GM19238 (cell line): ENCODE results near the gene AKAP8L.

Source experiments
- DNase-seq: peaks from one replicate; pipeline ENCODE4 v3.0.0; 2011; ENCODE audit warnings: low spot score; ENCODE audit not compliant: insufficient read length

AKAP8L gene

DNA sequence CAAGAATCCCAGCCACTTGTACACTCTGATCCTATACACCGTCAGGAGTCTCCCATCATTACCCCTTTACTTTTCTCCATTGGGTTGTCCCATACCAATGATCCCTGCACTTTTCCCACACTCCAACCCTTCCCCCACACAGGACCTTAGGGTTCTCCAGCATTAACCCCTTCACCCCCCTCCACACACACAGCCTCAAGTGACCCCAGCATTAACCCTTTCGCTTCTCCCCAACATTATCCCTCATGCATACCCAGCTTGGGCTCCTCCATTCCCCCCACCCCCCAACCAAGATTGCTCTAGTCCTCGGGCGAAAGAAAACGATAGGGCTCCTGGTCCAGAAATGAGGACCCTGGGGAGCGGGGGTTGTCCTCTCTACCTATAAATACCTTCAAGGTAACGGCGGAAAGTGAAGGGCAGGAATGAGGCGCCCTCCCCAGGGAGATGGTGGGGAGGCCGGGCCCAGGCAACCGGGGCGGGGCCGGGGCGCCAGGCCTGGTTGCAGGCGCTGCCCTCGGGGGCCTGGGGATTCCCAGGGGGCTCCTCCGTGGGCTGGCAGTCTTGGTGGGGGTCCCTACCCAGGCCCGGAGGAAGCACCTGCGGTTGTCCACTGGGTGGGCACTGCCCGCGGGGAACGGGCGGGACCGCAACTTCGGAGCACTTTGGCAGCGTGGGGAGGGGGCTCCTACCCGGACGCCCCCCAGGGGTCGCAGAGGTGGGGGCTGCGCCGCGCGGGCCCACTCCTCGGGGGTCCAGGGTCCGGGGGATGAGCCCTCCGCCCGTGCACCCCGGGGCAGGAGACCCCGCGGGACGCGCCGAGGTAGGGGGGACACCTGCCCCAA lies 30.2 kb upstream of the AKAP8L start:
- DNase-seq: peak; percentile 47

DNA sequence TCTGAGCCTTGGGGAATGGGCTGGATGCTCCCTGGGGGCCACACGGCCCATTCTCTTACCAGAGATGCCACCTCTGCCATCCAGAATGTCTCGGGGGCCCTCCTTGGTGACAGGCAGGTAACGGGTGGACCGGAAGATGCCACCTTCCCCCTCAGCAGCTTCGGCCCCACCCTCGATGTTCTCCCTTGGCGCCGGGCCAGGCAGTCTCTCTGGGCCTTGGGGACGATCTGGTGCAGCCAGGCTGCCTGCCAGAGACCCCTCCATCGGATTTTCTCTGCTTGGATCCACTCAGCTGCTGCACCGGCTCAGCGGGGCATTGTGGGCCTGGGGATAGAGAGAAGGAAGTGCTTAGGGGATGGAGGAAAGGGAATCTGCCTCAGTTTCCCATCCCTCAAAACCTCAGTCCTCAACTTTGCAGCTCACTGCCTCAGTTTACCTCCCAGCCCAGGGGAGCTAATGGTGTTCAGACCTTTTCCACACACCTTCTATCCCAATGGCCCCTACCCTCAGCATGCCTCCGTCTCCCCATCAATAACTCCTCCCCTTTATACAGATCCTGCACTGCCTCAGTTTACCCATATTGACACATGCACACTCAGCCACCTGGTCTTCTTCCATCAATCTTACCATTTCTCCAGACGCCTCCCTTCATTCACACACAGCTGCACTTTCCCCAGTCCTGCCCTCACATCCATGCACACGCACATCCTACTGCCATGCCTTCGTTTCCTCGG lies 29.4 kb upstream of the AKAP8L start:
- DNase-seq: no peak

DNA sequence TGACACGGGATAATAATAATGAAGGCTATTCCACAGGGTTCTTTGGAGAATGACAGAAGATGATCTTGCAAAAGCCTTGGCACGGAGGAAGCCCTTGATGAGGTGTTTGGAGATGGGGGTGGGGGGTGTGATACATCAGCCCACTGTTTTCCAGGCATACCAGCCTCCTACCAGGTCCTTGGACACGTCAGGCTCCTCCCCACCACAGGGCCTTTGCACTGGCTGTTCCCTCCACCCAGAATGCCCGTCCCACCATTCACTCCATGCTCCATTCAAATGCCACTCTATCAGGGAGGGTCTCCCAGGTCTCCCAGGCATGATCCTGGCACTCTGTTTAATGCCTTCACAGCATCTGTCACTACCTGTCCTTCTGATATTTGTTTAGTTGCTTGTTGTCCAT lies 28.3 kb upstream of the AKAP8L start:
- DNase-seq: no peak

DNA sequence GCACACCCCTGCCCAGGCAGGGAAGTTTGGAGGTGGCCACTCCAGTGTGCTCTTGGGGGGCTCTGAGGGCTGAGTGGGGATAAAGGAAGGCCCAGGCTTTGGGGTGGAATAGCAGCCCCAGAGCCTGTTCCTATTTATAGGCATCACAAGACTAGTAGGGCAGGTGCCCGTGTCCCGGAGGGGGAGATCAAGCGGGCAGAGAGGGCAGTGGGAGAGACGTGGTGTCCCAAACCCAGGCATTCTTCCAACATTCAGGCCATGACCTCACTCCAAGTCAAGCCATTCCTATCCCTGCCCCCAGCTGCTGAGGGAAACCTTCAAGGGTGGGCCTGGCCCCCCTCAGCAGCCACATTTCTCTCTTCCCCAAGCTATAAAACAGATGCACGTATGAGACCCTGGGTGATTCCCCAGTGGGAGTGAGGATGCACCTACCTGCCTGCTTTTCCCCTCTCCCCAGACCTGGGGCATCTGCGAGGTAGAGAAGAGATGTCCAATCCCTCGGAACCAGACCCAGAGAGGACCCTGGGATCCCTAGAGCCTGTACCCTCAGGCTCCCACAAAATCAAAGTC lies 27.1 kb upstream of the AKAP8L start:
- DNase-seq: no peak

DNA sequence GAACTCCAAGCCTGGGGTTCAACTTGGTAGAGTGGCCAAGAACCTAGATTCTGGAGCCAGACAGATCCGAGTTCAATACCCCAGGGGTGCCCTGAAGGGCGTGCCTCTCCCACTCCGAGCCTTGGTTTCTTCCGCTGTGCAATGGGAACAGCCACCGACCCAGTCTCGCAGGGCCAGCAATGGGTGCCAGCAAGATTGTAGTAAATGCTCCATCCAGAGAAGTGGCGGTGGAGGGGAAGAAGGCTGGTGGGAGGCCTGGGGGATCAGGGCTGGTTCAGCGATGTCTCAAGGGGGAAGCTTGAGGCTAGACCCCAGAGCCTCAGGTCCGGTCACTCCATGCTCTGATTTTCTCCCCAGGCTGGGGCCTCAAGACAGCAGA lies 26.4 kb upstream of the AKAP8L start:
- no peak for DNase-seq

DNA sequence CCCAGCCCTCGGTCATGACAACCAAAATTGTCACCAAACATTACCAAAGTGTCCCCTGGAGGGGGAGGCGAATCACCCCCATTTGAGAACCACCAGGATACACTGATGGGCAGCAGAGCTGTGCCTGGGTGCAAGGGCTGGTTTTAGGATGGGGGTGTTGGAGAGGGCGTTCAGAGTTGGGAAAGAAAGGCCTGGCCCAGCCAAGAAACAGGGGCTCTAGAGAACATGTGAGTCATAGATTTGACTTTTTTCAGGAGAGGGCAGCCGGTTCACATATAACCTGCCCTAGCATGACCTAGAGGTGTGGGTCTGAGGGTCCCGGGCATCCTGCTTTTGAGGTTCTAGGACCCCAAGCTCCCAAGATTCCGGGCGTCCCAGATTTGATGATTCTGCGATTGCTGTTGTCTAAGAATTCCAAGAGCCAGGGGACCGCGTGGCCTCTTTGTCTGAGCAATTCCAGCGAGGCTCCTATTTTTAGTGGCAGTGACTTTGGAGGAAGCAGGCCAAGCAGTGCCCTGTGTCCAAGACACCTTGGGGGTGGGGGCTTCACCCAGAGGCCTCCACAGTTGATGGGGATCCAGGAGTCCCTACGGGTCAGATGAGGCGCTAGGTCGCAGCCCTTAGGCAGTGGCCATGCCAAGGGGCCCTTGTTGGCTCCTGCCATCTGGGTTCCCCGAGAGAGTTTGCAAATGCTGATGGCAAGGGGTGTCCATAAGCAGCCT lies 25.9 kb upstream of the AKAP8L start:
- no peak for DNase-seq

DNA sequence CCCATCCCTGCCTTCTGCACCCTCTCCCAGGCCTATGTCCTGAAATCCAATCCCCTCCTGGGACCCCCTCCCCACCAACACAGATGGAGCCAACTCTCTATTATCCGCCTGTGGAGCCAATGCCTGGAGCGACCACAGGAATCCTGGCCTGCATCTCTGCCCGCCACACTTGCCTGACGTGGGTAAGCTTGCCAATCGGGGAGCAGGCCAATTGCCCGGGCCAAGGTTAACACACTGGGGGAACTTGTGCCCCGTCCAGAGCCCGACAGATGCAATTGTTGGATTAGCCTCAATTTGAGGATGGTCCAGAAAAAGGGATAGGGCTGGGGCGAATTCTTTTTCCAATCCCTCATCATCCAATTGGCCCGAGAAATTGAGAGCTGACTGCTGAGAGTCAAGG lies 25.1 kb upstream of the AKAP8L start:
- no peak for DNase-seq

DNA sequence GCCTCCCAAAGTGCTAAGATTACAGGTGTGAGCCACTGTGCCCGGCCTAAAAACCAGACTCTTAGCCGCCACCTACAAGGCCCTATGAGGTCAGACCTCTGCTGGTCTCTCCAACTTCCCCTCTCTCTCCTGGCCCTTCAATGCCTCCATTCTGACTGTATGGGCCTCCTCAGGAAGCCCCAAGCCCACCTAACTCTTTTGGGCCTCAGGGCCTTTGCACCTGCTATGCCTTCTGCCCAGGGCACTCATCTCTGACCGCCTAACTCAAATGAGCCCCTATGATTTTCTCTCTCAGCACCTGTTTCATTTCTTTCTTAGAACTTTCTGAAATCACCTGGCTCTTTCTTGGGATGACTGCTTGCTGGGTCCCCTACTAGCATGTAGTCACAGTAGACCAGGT lies 24.5 kb upstream of the AKAP8L start:
- no peak for DNase-seq

DNA sequence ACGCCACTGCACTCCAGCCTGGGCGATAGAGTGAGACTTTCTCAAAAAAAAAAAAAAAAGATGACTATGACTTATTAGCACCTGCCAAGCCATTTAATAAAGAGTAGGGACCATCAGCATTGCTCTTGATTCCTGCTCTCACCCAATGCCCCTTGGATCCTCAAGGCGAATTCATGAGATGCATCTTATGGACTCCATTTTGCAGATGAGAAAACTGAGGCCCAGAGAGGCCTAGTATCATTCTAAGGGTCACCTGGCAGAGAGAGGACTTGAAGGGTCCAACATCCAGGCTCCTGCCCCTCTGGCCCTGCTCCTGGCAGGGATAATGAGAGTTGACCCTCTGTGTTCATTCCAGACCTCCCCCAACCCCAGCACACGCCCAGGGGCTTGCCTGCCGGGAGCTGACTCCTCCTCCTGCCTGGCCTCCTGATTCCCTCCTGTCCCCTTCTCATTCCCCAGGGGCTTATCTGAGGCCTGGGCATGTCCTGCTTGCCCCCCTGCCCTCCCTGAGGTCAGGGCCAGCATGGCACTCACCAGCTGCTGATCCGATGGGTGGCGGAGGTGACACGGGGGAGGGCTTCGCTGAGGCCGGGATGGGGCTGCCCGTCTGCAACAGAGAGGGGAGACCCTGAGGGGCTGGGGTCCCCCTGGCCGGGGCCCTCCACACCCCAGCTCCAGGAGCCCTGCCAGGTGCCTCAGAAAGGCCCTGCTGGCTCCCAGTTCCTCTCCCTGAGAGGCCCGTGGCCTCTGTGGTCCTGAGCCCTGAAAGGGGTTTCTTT lies 23.5 kb upstream of the AKAP8L start:
- DNase-seq: no peak

DNA sequence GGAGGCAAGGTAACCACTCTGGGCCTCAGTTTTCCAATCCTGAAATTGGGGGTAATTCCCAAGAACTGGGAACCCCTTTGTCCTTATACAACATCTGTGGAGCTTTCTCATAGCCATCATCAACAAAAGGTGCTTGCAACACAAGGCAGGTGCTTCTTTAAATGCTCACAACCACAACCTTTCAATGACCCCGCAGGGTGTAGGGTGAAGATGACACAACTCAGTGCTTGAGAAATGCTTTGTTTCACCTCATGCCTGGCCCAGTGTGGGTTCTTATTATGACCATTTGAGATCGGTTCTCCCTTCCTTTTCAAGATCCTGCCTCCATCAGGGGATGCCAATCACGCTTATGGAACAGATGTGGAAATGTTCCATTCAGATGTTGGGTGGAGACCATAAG lies 22.5 kb upstream of the AKAP8L start:
- no peak for DNase-seq

DNA sequence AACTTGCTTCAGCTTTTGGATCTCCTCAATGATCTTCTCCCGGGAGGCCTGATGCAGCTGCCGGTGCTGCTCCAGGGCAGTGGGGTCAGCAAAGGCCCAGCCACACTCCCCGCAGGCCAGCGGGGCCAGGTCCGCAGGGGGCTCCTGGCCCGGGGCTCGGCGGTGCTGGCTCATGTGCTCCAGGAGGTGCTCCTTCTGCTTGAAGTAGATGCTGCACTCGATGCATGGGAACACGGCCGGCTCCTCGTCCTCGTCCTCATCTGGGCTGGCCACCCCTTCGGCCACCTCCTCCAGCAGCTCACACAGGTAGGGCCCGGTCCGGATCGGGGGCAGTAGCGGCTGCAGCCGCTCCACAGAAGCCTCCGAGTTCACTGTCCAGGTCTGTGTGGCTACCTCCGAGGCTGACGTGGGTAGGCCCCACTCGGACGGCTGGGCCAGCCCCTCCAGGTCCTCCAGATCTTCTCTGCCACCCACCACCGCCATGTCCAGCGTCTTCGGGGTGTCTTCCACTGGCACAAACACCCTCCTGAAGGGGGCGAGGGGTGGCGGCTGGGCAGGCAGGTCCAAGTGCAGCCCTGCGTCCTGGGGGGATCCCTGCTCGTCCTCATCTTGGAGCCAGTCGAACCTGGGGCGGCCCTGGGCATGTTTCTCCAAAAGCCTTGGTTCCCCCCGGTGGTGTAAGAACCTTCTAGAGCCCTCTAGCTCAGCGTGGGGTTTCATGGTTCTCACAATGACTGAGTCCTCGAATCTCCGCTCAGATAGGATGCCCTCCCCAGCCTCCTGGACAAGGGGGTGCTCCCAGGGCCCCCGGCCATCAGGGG lies 21.2 kb upstream of the AKAP8L start:
- DNase-seq: no peak

DNA sequence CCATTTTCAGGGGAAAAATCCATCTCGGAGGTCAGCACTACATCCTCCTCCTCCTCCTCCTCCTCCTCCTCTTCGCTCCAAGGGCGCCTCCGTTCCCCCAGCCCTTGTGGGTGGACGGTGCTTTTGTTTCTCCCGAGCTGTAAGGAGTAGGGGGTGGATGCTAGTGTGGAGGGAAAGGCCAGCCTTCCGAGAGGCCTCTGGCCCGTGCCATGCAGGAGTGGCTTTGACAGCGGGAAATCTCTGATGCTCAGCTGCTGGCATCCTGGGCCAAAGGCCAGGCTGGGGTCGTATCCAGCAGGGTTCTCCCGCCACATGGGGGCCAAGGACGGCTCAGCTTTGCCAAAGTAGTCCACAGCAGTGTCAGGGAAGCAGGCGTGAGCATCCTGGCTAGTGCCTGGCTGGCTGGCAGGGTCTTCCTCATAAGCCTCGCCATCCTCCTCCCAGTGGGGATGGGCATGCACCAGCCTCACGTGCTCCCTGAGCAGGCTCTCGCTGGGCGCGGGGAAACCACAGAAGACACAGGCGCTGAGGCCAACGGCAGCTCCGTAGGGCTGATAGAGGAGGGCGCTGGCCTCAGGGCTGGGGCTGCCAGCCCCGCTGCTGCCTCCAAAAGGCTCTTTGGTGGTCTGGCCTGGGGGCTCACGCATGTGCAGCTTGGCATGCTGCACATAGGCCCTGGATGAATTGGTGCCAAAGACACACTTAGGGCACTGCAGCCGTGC lies 20.5 kb upstream of the AKAP8L start:
- no peak for DNase-seq

DNA sequence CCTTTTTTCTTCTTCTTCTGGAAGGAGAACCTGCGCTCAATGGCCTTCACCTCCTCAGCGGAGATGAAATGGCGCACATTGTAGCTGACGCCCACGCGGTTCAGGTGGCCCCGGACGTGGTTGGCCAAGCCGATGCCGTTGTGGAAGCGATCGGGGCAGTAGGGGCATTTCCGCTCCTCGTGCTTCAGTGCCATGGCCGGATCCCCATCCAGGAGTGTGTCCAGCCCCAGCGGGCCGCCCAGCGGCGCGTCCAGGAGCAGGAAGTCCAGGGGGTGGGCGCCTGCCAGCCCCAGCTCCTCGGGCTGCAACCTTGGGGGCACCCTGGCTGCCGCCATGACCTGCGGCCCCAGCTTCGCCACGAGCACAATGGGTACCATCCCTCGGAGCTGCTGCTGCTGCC lies 19.8 kb upstream of the AKAP8L start:
- no peak for DNase-seq

DNA sequence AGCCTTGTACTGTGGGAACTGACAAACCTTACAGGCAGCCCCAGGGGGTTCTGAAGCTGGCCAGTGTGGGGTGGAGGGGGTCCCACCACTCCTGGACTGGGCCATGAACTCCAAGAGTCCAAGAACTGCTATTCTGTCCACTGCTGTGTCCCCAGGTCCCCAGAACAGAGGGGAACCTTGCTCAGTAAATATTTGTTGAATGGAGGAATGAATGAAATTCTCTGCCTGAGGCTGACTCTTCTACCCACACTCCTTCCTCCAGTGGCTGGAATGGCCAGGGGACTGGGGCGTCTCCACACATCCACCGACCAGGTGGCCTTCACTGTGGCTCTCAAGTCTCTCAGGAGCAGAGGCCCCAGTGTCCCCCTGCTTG lies 19.3 kb upstream of the AKAP8L start:
- no peak for DNase-seq

DNA sequence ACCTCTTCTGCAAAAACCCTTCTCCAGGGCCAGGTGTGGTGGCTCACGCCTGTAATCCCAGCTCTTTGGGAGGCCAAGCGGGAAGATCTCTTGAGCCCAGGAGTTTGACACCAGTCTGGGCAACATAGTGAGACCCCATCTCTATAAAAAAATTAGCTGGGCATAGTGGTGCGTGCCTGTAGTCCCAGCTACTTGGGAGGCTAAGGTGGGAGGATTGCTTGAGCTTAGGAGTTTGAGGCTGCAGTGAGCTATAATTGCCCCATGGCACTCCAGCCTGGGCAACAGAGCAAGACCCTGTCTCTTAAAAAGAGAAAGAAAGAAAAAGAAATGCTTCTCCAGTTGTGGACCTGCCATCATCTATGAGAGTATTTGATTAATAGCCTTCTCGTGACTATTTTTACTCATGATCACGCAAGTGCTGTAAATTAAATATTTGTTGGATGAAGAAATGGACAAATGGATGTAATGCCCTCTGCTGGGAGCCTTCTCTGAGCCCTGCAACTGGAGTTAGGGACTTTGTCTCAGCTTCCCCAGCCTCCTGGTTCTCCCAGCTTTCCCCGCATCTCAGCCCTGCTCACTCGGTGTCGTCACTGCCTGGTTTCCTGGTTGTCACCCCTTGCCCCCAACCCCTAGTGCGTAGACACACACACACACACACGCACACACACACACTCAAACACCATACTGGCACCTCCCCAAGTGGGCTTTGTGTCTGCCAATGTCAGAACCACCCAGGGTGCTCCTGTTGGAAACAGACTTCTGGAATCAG lies 18.8 kb upstream of the AKAP8L start:
- no peak for DNase-seq

DNA sequence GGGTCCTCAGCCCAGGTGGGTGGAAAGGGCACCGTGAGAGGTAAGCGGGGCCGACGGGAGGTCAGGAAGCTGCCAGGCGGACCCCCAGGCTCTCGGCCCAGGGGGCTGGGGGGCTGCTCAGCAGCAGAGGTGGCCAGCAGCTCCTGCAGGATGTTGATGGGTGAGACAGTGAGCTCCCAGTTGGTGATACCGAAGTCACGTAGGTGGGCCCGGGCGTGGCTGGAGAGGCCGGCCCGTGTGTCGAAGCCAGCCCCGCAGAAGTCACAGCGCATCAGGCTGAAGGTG lies 18.0 kb upstream of the AKAP8L start:
- DNase-seq: no peak

DNA sequence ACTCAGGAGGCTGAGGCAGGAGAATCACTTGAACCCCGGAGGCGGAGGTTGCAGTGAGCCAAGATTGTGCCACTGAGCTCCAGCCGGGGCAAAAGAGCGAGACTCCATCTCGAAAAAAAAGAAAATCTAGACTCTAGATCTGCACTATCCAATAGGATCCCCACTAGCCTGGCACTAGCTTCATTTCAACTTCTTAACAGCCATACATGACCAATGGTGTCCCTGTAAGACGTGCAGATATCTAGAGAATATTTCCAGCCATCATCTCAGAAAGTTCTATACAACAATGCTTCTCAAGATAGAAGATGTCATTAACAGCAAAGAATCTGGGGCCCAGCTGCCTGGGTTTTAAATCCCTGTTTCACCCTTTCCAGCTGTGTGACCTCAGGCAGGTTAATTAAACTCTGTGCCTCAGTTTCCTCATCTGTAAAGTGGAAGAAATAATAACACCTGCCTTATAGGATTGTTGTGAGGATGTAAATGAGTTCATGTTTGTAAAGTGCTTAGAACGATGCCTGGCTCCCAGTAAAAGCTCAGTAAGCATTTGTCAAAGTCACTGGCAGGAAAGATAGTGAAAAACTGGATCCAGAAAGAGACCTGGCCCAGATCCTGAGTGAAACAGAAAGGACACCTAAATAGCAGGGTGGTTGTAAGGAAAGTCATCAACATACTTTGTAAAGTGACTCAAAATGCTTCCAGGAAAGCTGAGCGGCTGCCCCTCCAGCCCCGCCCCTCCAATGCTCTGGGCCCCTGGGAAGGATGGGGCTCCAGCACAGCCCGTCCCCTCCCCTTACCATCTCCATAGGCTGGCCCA lies 17.4 kb upstream of the AKAP8L start:
- DNase-seq: no peak

DNA sequence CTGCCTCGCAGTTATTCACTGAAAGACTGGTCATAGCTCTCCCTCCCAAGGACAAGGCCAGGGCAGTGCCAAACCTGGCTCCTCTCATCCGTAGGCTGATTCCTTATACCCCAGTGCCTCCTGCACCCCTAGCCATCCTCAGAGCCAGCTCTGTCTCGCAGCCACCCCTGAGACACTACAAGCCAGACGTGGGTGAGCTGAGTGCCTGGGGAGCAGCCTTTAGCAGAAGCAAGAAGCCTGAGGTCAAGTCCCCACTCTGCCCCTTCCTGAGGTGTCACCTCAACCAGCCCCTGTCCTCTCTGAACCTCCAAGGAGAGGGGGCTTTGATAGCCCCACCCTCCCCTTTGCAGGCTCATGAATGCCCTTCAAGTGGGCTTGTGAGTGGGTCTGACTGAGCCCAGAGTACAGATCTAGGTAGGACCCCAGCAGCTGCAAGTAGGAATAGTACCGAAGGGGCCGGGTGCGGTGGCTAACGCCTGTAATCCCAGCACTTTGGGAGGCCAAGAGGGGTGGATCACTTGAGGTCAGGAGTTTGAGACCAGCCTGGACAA lies 14.8 kb upstream of the AKAP8L start:
- DNase-seq: no peak
